A673 (cell line): ENCODE results near the gene MISP.

Experiments used
- EZH2 ChIP-seq: fragments of 200-600 bp; sonication (generic); IDR thresholded peaks from 2 replicates; pipeline ENCODE4 v1.6.1; 2017; ENCODE audit warnings: borderline replicate concordance, low read depth, mild to moderate bottlenecking, mixed read lengths, antibody characterized with exemption, low read length; ENCODE audit not compliant: poor library complexity, severe bottlenecking
- TF ChIP-seq, protein P1 (sequence below): fragments of 300-800, 200-600 bp; sonication (generic); conservative IDR thresholded peaks from 2 replicates; pipeline ENCODE4 v1.5.1; 2017; ENCODE audit warnings: low read depth, mild to moderate bottlenecking, antibody characterized with exemption, low read length, moderate library complexity, mixed read lengths

DNA sequence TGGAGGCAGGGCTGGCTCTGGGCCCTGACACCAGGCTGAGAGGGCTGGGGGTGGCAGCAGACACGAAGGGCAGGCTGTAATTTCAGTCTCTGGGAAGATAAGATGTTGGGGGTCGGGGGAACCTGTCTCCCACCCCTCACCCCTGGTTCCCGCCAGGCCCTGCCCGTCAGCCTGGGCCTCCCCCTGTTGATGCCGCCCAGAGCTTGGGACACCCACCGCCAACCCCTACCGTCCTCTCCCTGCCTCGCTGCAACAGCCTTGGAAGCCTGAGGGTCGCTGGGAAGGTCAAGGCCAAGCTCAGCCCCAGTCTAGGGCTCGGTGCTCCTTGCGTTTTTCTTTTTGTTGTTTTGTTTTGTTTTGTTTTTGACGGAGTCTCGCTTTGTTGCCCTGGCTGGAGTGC lies 27.7 kb upstream of the MISP start:
- TF ChIP-seq EZH2 = no peak
- TF ChIP-seq, protein P1, sequence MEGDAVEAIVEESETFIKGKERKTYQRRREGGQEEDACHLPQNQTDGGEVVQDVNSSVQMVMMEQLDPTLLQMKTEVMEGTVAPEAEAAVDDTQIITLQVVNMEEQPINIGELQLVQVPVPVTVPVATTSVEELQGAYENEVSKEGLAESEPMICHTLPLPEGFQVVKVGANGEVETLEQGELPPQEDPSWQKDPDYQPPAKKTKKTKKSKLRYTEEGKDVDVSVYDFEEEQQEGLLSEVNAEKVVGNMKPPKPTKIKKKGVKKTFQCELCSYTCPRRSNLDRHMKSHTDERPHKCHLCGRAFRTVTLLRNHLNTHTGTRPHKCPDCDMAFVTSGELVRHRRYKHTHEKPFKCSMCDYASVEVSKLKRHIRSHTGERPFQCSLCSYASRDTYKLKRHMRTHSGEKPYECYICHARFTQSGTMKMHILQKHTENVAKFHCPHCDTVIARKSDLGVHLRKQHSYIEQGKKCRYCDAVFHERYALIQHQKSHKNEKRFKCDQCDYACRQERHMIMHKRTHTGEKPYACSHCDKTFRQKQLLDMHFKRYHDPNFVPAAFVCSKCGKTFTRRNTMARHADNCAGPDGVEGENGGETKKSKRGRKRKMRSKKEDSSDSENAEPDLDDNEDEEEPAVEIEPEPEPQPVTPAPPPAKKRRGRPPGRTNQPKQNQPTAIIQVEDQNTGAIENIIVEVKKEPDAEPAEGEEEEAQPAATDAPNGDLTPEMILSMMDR = no peak
